GM19099 (cell line): ENCODE data around the gene ABCG4.

Source experiments
- POLR2A ChIP-seq: IDR thresholded peaks from 3 replicates; pipeline ENCODE4 v1.6.1; 2011; ENCODE audit warnings: low read depth; ENCODE audit not compliant: insufficient read length; ENCODE audit errors: extremely low read depth

Gene ABCG4

DNA sequence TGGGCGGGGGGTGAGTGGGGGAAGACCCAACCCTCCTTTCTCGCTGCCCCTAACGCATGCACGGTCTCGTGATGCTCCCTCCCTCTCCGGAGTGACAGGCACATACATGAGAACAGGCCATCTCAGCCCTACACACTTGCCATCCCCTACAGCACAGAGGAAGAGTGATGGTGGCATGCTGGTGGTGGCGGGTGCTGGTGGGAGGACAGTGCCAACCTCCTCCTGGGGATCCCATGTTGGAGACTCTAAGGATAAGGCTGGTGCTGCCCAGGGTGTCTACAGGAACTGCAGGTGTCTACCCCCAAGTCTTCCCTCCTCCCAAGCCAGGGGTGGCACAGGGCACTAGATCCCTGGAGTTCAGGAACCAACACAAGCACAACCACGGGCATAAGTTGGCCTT is 13.0 kb downstream of the ABCG4 start:
- no peak for TF ChIP-seq POLR2A

DNA sequence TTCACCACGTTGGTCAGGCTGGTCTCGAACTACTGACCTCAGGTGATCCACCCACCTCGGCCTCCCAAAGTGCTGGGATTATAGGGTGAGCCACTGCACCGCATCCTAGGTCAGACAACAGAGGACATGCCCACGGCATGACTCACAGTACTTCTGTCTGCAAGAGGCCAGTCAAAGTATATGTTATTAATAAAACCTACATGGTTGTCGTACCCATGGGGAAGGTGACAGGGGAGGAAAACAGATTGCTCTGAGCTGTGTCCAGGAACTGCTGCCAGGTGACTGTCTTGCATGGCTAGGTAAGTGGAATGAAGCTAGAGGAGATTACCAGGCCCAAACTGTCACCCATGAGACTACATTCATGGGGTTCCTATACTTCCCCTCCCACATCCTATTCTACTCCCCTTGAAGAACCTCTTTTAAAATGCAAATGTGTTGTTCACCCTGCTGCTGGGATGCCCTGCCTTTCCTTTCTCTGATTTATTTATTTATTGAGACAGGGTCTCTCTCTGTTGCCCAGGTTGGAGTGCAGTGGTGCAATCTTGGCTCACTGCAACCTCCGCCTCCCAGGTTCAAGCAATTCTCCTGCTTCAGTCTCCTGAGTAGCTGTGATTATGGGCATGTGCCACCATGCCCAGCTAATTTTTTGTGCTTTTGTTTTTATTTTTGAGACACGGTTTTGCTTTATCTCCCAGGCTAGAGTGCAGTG is 17.7 kb downstream of the ABCG4 start:
- TF ChIP-seq POLR2A, result no peak

DNA sequence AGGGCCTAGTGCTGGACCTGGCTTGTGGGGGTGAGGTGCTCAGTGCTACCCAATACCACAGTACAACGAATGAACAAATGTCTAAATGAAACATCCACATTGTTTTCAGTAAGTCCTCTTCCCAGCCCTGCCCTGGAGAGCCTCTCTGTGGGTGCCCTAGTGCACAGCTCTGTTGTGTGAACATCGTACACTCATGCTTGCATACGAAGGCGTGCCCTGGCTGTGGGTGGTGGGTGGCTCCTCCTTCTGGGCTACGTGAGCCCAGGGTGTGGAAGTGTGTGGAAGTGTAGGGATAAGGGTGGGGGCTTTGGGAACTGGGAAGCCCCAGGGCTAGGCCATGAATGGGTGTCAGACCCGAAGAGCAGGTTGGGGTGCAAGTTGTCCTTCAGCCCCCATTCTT is 19.1 kb downstream of the ABCG4 start:
- no peak for TF ChIP-seq POLR2A

DNA sequence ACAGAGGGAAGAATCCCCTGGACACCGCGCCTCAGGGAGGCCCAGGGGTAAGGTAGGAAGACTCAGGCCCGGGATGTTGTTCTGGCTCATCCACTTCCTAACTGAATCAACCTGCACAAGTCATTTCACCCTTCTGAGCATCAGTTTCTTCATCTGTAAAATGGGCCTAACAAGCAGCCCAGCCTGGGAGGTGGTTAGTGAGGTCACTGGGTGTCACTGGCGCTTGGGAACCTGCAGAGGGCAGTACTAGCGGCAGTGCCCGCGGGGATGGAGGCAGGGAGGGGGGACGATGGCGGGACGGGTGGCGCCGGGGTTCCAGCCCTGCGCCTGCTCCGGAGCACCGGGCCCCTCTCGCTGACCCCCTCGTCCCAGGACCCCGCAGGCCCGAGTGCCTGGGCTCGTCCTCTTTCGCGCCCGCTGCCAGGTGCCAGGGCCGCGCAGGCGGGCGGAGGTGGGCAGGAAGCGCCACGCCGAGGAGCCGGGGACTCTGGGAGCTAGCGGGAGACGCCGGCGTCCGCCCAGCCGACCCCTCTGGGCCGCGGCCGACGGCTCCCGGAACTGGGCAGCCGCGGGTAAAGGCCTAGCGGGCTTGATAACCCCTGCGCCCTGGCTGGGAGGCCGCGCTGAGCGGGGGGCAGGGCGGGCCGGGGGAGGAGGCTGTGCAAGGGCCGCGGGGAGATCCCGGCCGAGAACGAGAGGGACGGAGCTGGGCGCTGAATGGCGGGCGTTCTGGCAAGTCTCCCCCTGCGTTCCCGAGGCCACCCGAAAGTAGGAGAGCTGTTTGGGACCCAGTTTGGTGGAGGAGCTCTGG is 19.8 kb downstream of the ABCG4 start, which contains the start of gene NLRX1:
Gene NLRX1, plus strand, starts transcription at position 255 of the 811 bp plus-strand sequence. CDS start 2,679 bp downstream, outside the sequence.
- TF ChIP-seq POLR2A, result peak; percentile 70

DNA sequence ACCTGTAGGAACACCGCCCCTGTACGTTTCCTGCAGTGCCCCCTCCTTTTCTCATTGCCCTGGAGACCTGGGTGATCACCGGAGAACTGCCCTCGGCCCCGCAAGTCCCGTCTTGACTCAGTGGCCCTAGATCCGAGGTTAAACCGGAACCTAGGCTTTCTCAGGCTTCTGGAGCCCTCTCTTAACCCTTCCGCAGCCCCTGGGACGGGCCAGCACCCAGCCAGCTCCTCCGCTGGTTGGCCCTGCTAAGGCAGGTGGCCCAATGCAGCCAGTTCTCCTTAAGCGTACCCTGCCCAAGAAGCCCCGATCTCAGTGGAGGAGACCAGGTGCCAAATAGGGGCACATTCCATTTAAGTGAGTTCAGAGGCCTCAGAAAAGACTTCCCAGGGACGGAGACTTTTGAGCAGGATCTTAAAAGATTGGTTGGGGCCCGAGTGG is 20.4 kb downstream of the ABCG4 start:
- TF ChIP-seq POLR2A, result no peak

DNA sequence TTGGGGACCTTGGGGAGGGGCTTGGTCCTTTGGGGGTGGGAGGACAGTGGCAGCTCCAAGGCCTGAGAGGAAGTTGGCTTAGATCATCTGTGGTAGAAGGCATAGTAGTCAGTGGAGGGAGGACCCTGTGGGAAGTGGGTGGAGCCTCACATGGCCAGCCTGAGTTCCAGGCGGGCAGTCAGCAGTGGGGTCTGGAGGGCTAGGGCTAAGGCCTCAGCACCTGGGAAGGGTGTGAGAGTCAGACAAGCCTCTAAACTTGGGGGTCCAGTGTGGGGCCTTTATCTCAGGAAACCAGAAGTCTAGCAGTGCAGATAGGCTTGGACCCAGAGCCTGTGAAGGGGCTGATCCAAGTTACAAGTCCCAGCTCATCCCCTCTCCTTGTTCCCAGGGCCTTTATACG is 23.7 kb downstream of the ABCG4 start:
- TF ChIP-seq POLR2A, result no peak

DNA sequence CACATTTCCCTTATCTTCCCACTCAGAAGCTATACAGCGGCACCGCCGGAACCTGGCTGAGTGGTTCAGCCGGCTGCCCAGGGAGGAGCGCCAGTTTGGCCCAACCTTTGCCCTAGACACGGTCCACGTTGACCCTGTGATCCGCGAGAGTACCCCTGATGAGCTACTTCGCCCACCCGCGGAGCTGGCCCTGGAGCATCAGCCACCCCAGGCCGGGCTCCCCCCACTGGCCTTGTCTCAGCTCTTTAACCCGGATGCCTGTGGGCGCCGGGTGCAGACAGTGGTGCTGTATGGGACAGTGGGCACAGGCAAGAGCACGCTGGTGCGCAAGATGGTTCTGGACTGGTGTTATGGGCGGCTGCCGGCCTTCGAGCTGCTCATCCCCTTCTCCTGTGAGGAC is 24.6 kb downstream of the ABCG4 start:
- no peak for TF ChIP-seq POLR2A

DNA sequence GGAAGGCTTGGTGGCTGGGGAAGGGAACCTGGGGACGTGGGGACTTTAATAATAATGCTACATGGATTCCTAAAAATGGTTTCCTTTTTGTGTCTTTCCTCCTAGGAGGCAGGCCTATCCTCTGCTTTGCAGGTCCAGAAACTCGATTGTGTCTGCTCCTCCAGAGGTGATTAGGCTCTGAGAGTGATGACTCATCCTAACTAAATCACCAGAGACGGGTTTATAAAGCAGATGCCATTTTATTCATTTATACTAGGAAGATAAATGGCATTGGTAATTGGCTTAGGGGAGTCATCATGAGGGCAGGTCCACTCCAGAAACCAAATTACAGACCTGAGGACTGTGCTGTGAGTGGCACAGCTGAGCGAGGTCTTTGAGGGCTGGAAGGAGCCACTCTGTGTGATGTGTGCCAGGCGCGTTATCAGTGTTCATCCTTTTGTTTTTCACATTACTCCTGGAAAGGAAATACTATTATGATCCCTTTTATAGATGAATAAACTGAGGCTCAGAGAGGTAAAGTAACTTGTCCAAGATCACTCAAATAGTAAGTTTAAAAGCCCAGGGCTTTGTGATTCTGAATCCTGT is 26.7 kb downstream of the ABCG4 start:
- TF ChIP-seq POLR2A, result no peak

DNA sequence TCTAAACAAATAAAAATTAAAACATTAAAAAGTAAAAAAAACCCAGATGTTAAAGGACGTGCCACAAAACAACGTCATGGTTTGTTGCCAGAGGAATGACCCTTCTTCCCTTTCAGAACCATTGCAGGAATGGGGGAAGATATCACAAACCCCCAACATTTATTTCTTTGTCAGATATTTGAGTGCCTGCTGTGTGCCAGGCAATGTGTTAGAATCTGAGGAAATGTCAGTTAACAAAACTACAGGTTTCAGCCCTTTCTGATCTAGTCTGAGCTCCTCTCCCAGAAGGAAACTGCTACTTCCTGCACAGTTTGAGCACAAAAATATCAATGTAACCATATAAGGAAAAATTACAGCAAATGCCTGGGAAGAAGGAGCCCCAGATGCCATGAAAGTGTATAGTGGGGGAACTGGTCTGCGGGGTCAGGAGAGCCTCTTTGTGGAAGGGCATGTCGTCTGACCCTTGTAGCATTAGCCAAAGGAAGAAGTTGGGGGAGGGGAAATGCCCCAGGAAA is 29.4 kb downstream of the ABCG4 start:
- TF ChIP-seq POLR2A, result no peak

DNA sequence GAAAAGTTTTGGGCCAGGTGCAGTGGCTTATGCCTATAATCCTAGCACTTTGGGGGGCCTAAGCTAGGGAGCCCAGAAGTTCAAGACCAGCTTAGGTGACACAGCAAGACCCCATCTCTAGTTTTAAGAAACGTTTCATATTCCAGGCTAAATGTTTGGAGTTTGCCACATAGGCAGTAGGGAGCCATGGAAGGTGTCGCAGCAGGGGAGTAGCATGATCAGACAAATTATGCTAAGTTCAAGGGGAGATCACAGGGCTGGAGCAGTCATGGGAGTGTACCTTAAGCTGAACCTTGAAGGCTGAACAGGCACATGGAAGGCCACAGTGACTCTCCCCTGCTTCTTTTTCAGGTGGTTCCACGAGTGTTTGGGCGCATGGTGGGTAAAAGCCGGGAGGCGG is 30.5 kb downstream of the ABCG4 start:
- no peak for TF ChIP-seq POLR2A

DNA sequence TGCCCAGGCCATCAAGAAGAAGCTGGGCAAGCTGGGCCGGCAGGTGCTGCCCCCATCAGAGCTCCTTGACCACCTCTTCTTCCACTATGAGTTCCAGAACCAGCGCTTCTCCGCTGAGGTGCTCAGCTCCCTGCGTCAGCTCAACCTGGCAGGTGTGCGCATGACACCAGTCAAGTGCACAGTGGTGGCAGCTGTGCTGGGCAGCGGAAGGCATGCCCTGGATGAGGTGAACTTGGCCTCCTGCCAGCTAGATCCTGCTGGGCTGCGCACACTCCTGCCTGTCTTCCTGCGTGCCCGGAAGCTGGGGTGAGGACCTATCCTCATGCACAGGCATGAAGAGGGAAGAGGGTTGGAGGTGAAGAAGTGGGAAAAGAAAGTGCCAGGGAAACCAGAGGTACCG is 31.1 kb downstream of the ABCG4 start:
- no peak for TF ChIP-seq POLR2A

DNA sequence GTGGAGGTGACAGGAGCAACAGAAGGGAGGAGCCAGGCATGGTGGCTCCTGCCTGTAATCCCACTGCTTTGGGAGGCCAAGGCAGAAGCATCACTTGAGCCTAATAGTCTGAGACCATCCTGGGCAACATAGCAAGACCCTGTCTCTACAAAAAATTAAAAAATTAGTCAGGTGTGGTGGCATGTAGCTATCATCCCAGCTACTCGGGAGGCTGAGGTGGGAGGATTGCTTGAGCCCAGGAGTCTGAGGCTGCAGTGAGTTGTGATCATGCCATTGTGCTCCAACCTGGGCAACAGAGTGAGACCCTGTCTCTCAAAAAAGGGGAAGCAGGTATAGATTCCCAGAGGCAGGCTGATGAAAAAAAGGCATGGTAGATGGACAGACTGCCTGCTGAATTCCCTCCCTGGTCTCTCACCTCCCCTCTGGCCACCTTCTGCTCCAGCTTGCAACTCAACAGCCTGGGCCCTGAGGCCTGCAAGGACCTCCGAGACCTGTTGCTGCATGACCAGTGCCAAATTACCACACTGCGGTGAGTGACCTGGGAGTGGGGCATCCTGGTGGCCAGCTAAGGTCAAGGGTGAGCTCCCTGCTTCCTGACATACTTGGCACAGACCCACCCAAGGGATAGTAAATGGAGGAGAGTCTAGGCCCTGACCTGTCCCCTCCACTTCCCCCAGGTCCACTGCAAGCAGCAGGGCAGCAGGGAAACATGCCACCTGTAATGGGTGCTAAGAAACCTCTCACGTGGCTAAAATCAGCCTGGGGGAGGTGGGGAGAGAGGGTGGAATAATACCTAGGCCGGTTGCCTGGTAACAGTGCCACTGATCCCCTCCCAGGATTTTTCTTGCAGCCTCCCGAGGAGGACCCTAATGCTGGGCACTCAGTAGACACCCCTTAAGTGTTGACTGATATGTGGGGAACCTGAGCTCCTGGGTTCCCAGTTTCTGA is 32.2 kb downstream of the ABCG4 start:
- TF ChIP-seq POLR2A, result no peak

DNA sequence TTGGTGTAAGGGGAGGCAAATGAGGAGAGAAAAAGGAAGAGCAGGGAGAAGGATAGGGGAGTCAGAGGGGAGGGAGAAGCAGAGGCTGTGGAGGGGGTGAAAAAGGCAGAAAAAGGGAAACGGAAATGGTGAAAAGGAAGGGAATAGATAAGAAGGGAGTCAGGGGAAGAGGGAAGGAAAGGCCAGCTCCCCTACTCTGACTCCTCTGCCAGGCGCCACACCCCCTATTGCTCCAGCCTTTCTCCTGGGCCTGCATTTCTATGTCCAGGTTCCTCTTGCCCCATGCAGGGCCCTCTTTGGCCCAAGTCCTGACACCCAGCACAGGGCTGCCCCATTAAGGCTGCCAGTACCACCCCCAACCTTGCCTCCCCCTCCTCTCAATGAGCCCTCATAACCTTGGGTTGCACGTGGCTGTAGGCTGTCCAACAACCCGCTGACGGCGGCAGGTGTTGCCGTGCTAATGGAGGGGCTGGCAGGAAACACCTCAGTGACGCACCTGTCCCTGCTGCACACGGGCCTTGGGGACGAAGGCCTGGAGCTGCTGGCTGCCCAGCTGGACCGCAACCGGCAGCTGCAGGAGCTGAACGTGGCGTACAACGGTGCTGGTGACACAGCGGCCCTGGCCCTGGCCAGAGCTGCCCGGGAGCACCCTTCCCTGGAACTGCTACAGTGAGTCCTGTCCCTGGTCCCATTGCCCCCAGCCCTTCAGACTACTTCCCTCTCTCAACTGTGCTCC is 33.0 kb downstream of the ABCG4 start:
- TF ChIP-seq POLR2A, result no peak
